H1 (cell line): ENCODE measurements around the gene RALGAPA2. TPM values are rescaled to one million over a fixed set of nuclear protein-coding genes. Genes with fewer than 3 reads are reported as not detected.

Source experiments
- CTCF ChIA-PET: fragments of 300-600 bp; sonication (Branson Sonifier 250); formaldehyde crosslinking; loops from one replicate; lab custom pipeline; 2021; ENCODE audit not compliant: partially characterized antibody; lab: Charles Lee
- POLR2A ChIA-PET: fragments of 300-600 bp; sonication (Branson Sonifier 250); formaldehyde crosslinking; loops from one replicate; lab custom pipeline; 2021; ENCODE audit warnings: inconsistent platforms; ENCODE audit not compliant: partially characterized antibody; lab: Charles Lee
- DNase-seq, 2 experiments: peaks; one replicate each; pipeline versions ENCODE4 v3.0.0 to v3.0.0-alpha.2; 2010 to 2022; ENCODE audit warnings: low spot score in 2 of 2, low read depth in 1 of 2, mixed read lengths in 1 of 2
- FAIRE-seq: peaks from 2 replicates; lab custom pipeline; 2011; peaks lifted over from hg19 to GRCh38; lab: Jason Lieb, UNC
- H2AFZ ChIP-seq: 2 replicates; pipeline ENCODE4 v1.8.1; 2012; ENCODE audit warnings: low read length, inconsistent platforms
- H2AK5ac ChIP-seq: 2 replicates; pipeline ENCODE4 v1.6.1; 2013; ENCODE audit warnings: low read depth, low read length
- H2BK120ac ChIP-seq: replicated peaks from 2 replicates; pipeline ENCODE3; 2013; ENCODE audit warnings: low read depth, low read length, inconsistent platforms
- H2BK12ac ChIP-seq: 2 replicates; pipeline ENCODE4 v1.6.1; 2013; ENCODE audit warnings: low read depth, low read length
- H2BK15ac ChIP-seq: 2 replicates; pipeline ENCODE4 v1.6.1; 2013; ENCODE audit warnings: low read length
- H2BK20ac ChIP-seq: 2 replicates; pipeline ENCODE4 v1.6.1; 2013; ENCODE audit warnings: low read length
- H2BK5ac ChIP-seq: 2 replicates; pipeline ENCODE4 v1.6.1; 2013; ENCODE audit warnings: low read depth, low read length
- H3K14ac ChIP-seq: 2 replicates; pipeline ENCODE4 v1.6.1; 2013; ENCODE audit warnings: inconsistent platforms; ENCODE audit not compliant: insufficient read length
- H3K18ac ChIP-seq: 2 replicates; pipeline ENCODE4 v1.6.1; 2013; ENCODE audit warnings: low read length; ENCODE audit errors: extremely low read depth
- H3K23ac ChIP-seq: 2 replicates; pipeline ENCODE4 v1.6.1; 2013; ENCODE audit warnings: inconsistent platforms; ENCODE audit not compliant: insufficient read length
- H3K23me2 ChIP-seq: 2 replicates; pipeline ENCODE4 v1.6.1; 2013; ENCODE audit warnings: low read depth, low read length
- H3K27ac ChIP-seq: 2 replicates; pipeline ENCODE4 v1.6.1; 2011; ENCODE audit warnings: low read depth, low read length, inconsistent platforms
- H3K27me3 ChIP-seq, 4 experiments: replicated peaks in 1 of 4; 1 replicate in 1 of 4; 2 replicates in 3 of 4; pipeline versions ENCODE4 v1.6.1 to v1.8.1; 2011 to 2013; ENCODE audit warnings: low read length in 3 of 4, mild to moderate bottlenecking in 3 of 4, inconsistent platforms in 2 of 4, mixed read lengths in 2 of 4, moderate library complexity in 1 of 4; ENCODE audit not compliant: control insufficient read depth in 3 of 4, insufficient read depth in 3 of 4; ENCODE audit errors: extremely low read depth in 1 of 4
- H3K36me3 ChIP-seq, 4 experiments: 2 replicates each; pipeline versions ENCODE4 v1.6.1 to v1.8.1; 2011 to 2013; ENCODE audit warnings: mild to moderate bottlenecking in 4 of 4, low read length in 3 of 4, moderate library complexity in 2 of 4, control low read depth in 1 of 4, inconsistent platforms in 1 of 4; ENCODE audit not compliant: insufficient read depth in 4 of 4, control insufficient read depth in 2 of 4
- H3K4ac ChIP-seq: replicated peaks from 2 replicates; pipeline ENCODE3; 2013; ENCODE audit warnings: low read length, low read depth, mixed read lengths, inconsistent platforms; ENCODE audit not compliant: insufficient read length
- H3K4me1 ChIP-seq, 4 experiments: replicated peaks in 1 of 4; 1 replicate in 1 of 4; 2 replicates in 3 of 4; pipeline versions ENCODE4 v1.6.1 to v1.8.1; 2011 to 2013; ENCODE audit warnings: low read length in 3 of 4, inconsistent platforms in 2 of 4, mixed read lengths in 1 of 4; ENCODE audit not compliant: insufficient read depth in 4 of 4, control insufficient read depth in 3 of 4
- H3K4me2 ChIP-seq, 2 experiments: 2 replicates each; pipeline versions ENCODE4 v1.6.1 to v1.8.1; 2011 to 2013; ENCODE audit warnings: low read depth in 2 of 2, low read length in 2 of 2, control low read depth in 1 of 2, inconsistent platforms in 1 of 2, mild to moderate bottlenecking in 1 of 2; ENCODE audit not compliant: insufficient read depth in 1 of 2
- H3K4me3 ChIP-seq, 4 experiments: fragments of 200-600, 300-600 bp in 1 of 4; sonication (generic), shearing (Covaris generic), sonication (Bioruptor Twin) in 1 of 4; 2 replicates each; pipeline versions ENCODE4 v1.5.1 to v1.8.1; 2011 to 2016; ENCODE audit warnings: low read length in 4 of 4, low read depth in 3 of 4, control low read depth in 2 of 4, inconsistent platforms in 2 of 4, mild to moderate bottlenecking in 2 of 4, mixed read lengths in 1 of 4, moderate library complexity in 1 of 4; ENCODE audit not compliant: insufficient read depth in 2 of 4; ENCODE audit errors: extremely low read depth in 1 of 4
- H3K56ac ChIP-seq: replicated peaks from 2 replicates; pipeline ENCODE3; 2013; ENCODE audit warnings: low read depth, mild to moderate bottlenecking, mixed read lengths, low read length, inconsistent platforms; ENCODE audit not compliant: insufficient read length
- H3K79me1 ChIP-seq: 2 replicates; pipeline ENCODE4 v1.6.1; 2013; ENCODE audit warnings: low read depth, low read length, control low read depth
- H3K79me2 ChIP-seq, 2 experiments: 2 replicates each; pipeline versions ENCODE4 v1.6.1 to v1.8.1; 2012 to 2013; ENCODE audit warnings: low read length in 2 of 2, mild to moderate bottlenecking in 2 of 2, inconsistent platforms in 1 of 2; ENCODE audit not compliant: insufficient read depth in 2 of 2, control insufficient read depth in 1 of 2
- H3K9ac ChIP-seq, 4 experiments: replicated peaks in 1 of 4; 1 replicate in 1 of 4; 2 replicates in 3 of 4; pipeline versions ENCODE4 v1.6.1 to v1.8.1; 2011 to 2013; ENCODE audit warnings: low read depth in 3 of 4, low read length in 3 of 4, control low read depth in 2 of 4, mild to moderate bottlenecking in 2 of 4, moderate library complexity in 2 of 4, inconsistent platforms in 1 of 4; ENCODE audit errors: extremely low read depth in 1 of 4
- H3K9me3 ChIP-seq, 2 experiments: 2 replicates each; pipeline versions ENCODE4 v1.6.1 to v1.8.1; 2012 to 2013; ENCODE audit warnings: mild to moderate bottlenecking in 2 of 2, moderate library complexity in 2 of 2, control low read depth in 1 of 2, inconsistent platforms in 1 of 2, low read depth in 1 of 2, low read length in 1 of 2, mixed read lengths in 1 of 2; ENCODE audit not compliant: insufficient read depth in 2 of 2
- H4K20me1 ChIP-seq, 2 experiments: replicated peaks in 1 of 2; 2 replicates each; pipeline versions ENCODE3 to v1.8.1; 2011 to 2013; ENCODE audit warnings: inconsistent platforms in 2 of 2, low read length in 2 of 2, mild to moderate bottlenecking in 1 of 2; ENCODE audit not compliant: insufficient read depth in 2 of 2, control insufficient read depth in 1 of 2
- H4K5ac ChIP-seq: 2 replicates; pipeline ENCODE4 v1.6.1; 2013; ENCODE audit warnings: low read length, low read depth, mixed read lengths, inconsistent platforms; ENCODE audit not compliant: insufficient read length
- H4K8ac ChIP-seq: 2 replicates; pipeline ENCODE4 v1.8.0; 2013; ENCODE audit warnings: mild to moderate bottlenecking, moderate library complexity, low read length, inconsistent platforms; ENCODE audit not compliant: insufficient read depth; ENCODE audit errors: extremely low read depth
- H4K91ac ChIP-seq: replicated peaks from 2 replicates; pipeline ENCODE3; 2013; ENCODE audit warnings: low read length, mixed read lengths, inconsistent platforms; ENCODE audit not compliant: insufficient read length
- E2F6 ChIP-seq: IDR thresholded peaks from 2 replicates; pipeline ENCODE4 v1.6.1; 2012; ENCODE audit warnings: inconsistent platforms
- POU5F1 ChIP-seq: IDR thresholded peaks from 2 replicates; pipeline ENCODE4 v1.6.1; 2011; ENCODE audit warnings: low read depth, mild to moderate bottlenecking, low read length, moderate library complexity
- RAD21 ChIP-seq, 2 experiments: IDR thresholded peaks in 1 of 2; conservative IDR thresholded peaks in 1 of 2; 2 replicates each; pipeline ENCODE4 v1.6.1; 2011; ENCODE audit warnings: low read depth in 2 of 2, low read length in 2 of 2, improper control_type of control experiment in 1 of 2, inconsistent platforms in 1 of 2, mild to moderate bottlenecking in 1 of 2, moderate library complexity in 1 of 2
- WGBS, 2 experiments: shearing (Covaris generic) in 1 of 2; methylation state at CpG; one replicate each; pipeline versions ENCODE4 v1.1.6 to v1.1.7; 2013 to 2015; ENCODE audit warnings: low lambda C conversion rate in 2 of 2, mixed read lengths in 2 of 2, inconsistent platforms in 1 of 2, low coverage in 1 of 2, missing lambda C conversion rate in 1 of 2; ENCODE audit not compliant: insufficient replicate concordance in 2 of 2, insufficient coverage in 1 of 2, insufficient read length in 1 of 2; ENCODE audit errors: extremely low coverage in 1 of 2, missing lambda C conversion rate in 1 of 2; 5-methylcytosine and 5-hydroxymethylcytosine counted together
- polyA plus RNA-seq, 7 experiments: library from polyadenylated mRNA; depleted of rRNA in 3 of 7; stranded (reverse) in 5 of 7; unstranded in 2 of 7; fragments of >200 nt in 5 of 7; fragments of 200-250 nt in 2 of 7; gene quantifications; 1 replicate in 5 of 7; 2 replicates in 1 of 7; 4 replicates in 1 of 7; pipeline versions ENCODE4 v1.2.1 to v1.2.3, GENCODE V29; 2011 to 2013; ENCODE audit warnings: missing spikeins in 2 of 7, mixed read lengths in 2 of 7
- total RNA-seq: library from RNA; stranded (reverse); fragmentation: NEBNext Ultra II Directional; extraction: Animal tissue kit (Norgen Biotek cat#: 25700); gene quantifications from 2 replicates; pipeline ENCODE4 v1.2.1, GENCODE V29; 2021

RALGAPA2 gene
- total and polyA plus RNA-seq, 2 of the 8 experiments (the other 6 are each of a cell fraction or from before 2014, with no cell fraction given): 5.1 to 25.5 TPM

- no peak overlapping the region for H3K18ac ChIP-seq
- H3K23ac ChIP-seq: no peak overlapping the region
- no peak overlapping the region for H3K9ac ChIP-seq
- DNase-seq: no peak
- no peak overlapping the region for H4K91ac ChIP-seq
- H3K4ac ChIP-seq: no peak overlapping the region
- no peak overlapping the region for H2BK5ac ChIP-seq
- no peak overlapping the region for H2BK120ac ChIP-seq
- no peaks in the 10 kb centered on the region for H3K79me1 ChIP-seq
- no peak overlapping the region for H3K14ac ChIP-seq
- FAIRE-seq: no peak
- no peak overlapping the region for H3K27ac ChIP-seq
- POLR2A ChIA-PET: interaction anchor here (1.2 kb wide), 1 partner anchor 10 kb away, joined by 3 read pairs; no protein-coding TSS in a partner anchor
- H2BK20ac ChIP-seq: no peak overlapping the region
- no peaks in the 10 kb centered on the region for H4K20me1 ChIP-seq
- TF ChIP-seq E2F6: no peak
- TF ChIP-seq RAD21 (IDR thresholded peaks at IDR 0.05 in 1 of 2, conservative IDR thresholded peaks at IDR 0.05 in 1 of 2; ENCODE audit: low read depth in 2 of 2, low read length in 2 of 2): no peak
- TF ChIP-seq POU5F1: no peak
- TF ChIP-seq, all 59 proteins: peak for 0
- Histone ChIP-seq H3K9me3 (no peaks in the 10 kb centered on the region), H3K56ac (no peak overlapping the region), H3K4me2 (no peak overlapping the region), H2BK12ac (no peak overlapping the region), H3K36me3 (no peaks in the 10 kb centered on the region), H4K8ac (no peak overlapping the region), H2AFZ (no peak overlapping the region), H3K4me3 (no peak overlapping the region), H3K79me2 (no peaks in the 10 kb centered on the region), H4K5ac (no peak overlapping the region), H3K4me1 (peaks cover 0 to 12% (median 8%) of the 10 kb centered on the region in 4 experiments; a peak in 5 of 7 replicates), H3K27me3 (no peaks in the 10 kb centered on the region), H2AK5ac (no peak overlapping the region), H3K23me2 (no peaks in the 10 kb centered on the region), H2BK15ac (no peak overlapping the region)
- WGBS, 2 experiments: 86% methylated on average over 1 of the region's 1 CpG; no CpG with 5 or more reads in 1 of the 2 experiments
- CTCF ChIA-PET: interaction anchor here (0.5 to 2.0 kb wide), 2 partner anchors 11 to 1232 kb away, joined by 3 to 4 read pairs; no protein-coding TSS in a partner anchor
These were observed 224.1 kb downstream of the RALGAPA2 start for GRCh38 chr20:20488388-20488787.
